Activated T-cell treated with anti-CD3 and anti-CD28 coated beads for 1 hour (primary cell): ENCODE data around the gene IL20RA.

Experiments
- DNase-seq: peaks from one replicate; pipeline ENCODE4 v3.0.0-alpha.2; 2020; ENCODE audit warnings: low read depth

Gene IL20RA

GRCh38 chr6:137045222-137045789 lies 541 bp upstream of the IL20RA start:
- no peak for DNase-seq

GRCh38 chr6:137043710-137044365 lies 927 bp downstream of the IL20RA start:
- DNase-seq = no peak

- no peak for DNase-seq
These were observed 4.4 kb downstream of the IL20RA start for GRCh38 chr6:137040393-137040792.

GRCh38 chr6:137039010-137039409 lies 5.8 kb downstream of the IL20RA start:
- no peak for DNase-seq

GRCh38 chr6:137036566-137037300 lies 8.0 kb downstream of the IL20RA start:
- no peak for DNase-seq

- DNase-seq = peak; percentile 9
These were observed 10.9 kb downstream of the IL20RA start for GRCh38 chr6:137033828-137034227.

GRCh38 chr6:137031122-137031521 lies 13.6 kb downstream of the IL20RA start:
- no peak for DNase-seq

GRCh38 chr6:137028912-137029311 lies 15.9 kb downstream of the IL20RA start:
- DNase-seq = no peak

- DNase-seq = no peak
These were observed 18.7 kb downstream of the IL20RA start for GRCh38 chr6:137025786-137026730.

- no peak for DNase-seq
These were observed 20.4 kb downstream of the IL20RA start for GRCh38 chr6:137024237-137024990.

GRCh38 chr6:137020776-137021175 lies 24.0 kb downstream of the IL20RA start:
- no peak for DNase-seq

GRCh38 chr6:137019476-137020272 lies 25.1 kb downstream of the IL20RA start:
- DNase-seq = no peak

- no peak for DNase-seq
These were observed 27.7 kb downstream of the IL20RA start for GRCh38 chr6:137017081-137017480.

GRCh38 chr6:137016356-137016755 lies 28.4 kb downstream of the IL20RA start:
- DNase-seq = no peak

- DNase-seq = no peak
These were observed 28.8 kb downstream of the IL20RA start for GRCh38 chr6:137015943-137016342.

- no peak for DNase-seq
These were observed 30.8 kb downstream of the IL20RA start for GRCh38 chr6:137013738-137014602.

- no peak for DNase-seq
These were observed 31.7 kb downstream of the IL20RA start for GRCh38 chr6:137013031-137013430.

GRCh38 chr6:137011406-137011805 lies 33.4 kb downstream of the IL20RA start:
- no peak for DNase-seq

- DNase-seq = no peak
These were observed 34.5 kb downstream of the IL20RA start for GRCh38 chr6:137010128-137010718.
